Dedifferentiated amniotic fluid mesenchymal stem cell (primary cell): ENCODE results near the gene EXOC1.
A peak's percentile ranks its signal among the peaks of the same experiment; 100 is the strongest.
"Not testable (repeated sequence)": the region's sequence is repeated elsewhere in the genome, so short reads cannot be mapped to it uniquely, and the experiment has no call there.

ENCODE experiments used
- DNase-seq: peaks from one replicate; pipeline ENCODE4 v3.0.0-alpha.2; 2016; ENCODE audit errors: extremely low spot score

EXOC1 gene

DNA sequence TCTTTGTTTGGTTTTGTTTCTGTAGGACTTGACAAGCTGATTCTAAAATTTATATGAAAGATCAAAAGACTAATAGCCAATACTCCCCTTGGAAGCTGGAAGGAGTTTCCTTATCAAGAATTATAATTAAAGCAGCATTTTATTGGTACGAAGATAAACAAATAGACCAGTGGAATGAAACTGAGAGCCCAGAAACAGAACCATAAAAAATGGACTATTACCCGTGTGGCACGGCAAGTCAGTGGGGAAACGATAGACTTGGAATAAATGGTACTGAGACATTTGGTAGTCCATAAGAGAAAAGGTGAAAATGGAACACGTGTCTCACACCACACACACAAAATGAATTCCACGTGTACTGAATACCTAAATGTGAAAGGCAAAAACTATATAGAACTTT, 52.9 kb downstream of the EXOC1 start:
- no peak for DNase-seq

DNA sequence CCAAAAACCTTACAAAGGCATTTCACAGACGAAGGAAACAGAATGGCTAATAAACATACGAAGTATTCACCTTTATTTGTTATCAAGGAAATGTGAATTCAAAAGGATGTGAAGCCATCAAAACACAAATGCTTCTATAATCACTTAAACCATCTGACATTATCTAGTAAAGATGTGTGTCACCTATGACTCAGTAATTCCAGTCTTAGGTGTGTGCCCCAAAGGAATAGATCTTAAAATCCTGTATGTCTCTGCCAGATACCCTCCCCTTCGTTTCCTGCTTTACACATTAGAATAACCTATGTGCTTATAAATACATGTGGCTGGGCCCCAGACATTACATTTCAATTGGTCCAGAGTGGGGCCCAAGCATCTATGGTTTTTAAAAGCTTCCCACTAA, 53.5 kb downstream of the EXOC1 start:
- no peak for DNase-seq

- DNase-seq: no peak
Observed at GRCh38 chr4:55907469-55907868, 54.0 kb downstream of the EXOC1 start.

DNA sequence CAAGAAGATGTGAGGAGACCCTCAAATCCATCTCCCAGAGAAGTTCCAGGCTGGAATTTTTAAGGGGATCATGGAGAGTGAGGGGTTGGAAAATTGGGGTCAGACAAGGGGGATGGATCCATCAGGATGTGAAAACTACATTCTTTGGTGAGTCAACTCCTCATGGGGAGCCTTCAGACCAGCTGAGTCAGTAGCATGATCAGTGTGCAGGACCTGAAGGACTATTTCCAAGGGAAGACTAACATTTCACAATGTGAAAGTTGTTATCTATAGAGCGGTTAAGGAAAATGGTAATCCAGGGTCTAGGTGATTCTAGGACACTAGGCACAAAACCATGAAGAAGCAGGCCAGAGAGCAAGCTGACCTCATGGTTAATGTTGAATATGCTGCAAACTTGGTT, 56.7 kb downstream of the EXOC1 start:
- no peak for DNase-seq

DNA sequence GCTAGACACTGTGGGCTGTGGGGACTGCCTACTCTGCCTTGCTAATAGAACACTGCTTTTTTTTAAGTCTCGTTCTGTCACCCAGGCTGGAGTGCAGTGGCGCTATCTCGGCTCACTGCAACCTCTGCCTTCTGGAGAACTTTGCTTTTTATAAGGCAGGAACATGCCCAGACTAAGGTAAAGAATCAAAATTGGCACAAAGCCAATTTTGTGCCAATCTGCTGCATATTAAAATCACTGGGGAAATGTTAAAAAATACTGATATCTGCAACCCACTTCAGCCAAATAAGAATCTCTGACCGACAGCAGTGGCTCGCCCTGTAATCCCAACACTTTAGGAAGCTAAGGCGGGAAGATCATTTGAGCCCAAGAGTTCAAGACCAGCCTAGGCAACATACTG, 58.8 kb downstream of the EXOC1 start:
- no peak for DNase-seq

DNA sequence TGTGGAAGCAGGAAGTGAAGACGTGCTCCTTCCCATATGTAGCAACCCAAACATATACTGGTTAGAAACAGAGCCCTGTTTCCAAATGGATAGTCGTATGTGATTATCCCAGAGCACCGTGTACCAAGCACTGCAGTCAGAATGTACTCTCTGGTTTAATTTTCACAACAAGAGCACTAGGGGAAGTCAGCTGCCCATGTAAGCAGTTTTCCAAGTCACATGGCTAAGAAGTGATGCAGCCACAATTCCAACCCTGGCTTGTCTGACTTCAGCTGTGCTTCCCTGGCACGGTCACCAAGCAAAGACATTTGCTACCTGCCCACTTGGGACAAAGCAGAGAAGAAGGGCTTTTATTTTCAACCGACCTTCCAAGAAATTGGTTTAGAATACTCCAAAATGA, 67.1 kb downstream of the EXOC1 start:
- DNase-seq: no peak

DNA sequence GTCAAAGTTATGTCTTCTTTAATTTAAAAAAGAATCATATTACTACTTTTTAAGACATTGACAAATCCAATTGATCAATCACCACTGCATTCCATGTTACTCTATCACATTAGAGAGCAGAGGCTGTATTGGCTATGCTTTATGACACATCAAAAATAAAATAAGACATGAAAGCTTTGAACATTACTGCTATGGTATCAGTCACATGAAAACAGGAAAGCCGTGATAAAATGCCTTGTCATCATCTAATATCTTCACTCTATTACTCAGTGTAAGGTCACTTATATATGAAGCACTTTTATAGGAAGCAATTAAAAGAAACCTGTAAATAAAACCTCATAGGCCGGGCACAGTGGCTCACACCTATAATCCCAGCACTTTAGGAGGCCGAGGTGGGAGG, 67.6 kb downstream of the EXOC1 start:
- no peak for DNase-seq

- no peak for DNase-seq
Observed at GRCh38 chr4:55925241-55925640, 71.8 kb downstream of the EXOC1 start.

DNA sequence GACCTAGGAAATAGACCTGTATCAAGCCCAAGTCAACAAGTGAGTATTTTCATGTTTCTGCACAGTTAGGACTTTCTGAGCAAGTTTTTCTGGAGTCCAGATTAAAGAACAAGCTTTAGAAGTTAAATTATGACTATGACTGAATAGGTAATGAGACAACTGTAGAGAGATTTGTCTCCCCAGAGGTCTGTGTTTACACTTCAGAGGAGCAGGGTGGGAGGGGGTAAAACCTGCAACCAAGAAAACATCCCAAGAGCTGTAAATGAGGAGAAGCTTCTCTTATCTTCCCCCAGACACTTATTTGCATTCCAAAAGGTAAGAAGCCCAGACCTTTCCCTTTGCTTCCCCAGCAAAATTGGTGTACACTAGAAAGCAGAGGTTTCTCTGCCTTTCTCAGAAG, 73.2 kb downstream of the EXOC1 start:
- no peak for DNase-seq

GRCh38 chr4:55927803-55928437, 74.5 kb downstream of the EXOC1 start:
- DNase-seq: no peak

- no peak for DNase-seq
Observed at GRCh38 chr4:55928846-55929245, 75.4 kb downstream of the EXOC1 start.

DNA sequence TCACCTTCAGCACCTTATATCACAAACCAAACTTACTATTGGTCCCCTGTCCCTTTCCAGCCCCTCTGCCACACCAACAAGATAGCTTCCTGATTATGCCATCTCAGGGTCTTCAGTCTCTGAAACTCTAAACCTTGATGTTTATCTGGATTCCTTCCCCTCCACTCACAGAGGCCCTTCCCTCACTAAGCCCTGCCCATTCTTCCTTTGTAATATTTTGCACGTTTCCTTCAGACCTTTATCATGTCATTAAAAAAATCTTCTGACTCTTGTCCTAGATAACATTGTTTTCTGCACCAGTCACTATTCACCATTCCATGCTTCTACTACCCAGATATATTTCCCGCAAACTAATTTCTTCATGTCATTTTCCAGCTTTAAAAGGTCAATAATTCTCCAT, 77.6 kb downstream of the EXOC1 start:
- DNase-seq: no peak

DNA sequence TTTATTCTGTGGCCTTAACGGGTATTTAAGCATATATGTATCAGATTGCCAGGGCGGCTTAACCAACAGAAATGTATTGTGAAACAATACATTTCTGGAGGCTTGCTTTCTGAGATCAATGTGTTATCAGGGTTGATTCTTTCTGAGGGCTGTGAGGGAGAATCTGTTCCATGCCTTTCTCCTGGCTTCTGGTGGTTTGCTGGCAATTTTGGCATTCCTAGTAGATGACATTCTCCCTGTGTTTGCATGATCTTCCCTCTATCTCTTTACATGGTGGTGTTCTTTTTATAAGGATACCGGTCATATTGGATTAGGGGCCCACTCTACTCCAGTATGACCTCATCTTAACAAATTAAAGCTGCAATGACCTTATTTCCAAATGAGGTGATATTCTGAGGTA, 78.4 kb downstream of the EXOC1 start:
- DNase-seq: peak; percentile 44

DNA sequence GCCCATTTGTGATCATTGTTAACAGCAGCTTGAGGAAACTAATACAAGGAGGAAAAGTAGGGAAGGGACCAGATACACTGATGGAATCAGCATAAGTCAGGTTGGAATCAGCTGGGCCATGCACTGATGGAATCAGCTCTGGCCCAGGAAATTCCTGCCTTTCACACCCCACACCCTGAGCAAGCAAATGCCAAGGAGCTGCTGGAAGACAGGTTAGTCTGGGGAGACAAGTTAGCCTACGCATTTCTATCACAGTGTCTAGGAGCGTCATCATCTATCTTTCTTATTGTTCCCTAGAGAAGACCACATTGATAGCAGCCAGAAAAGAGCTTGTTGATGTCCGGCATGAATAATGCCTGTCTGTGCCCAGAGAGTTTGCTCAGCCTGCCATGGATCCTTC, 79.1 kb downstream of the EXOC1 start:
- no peak for DNase-seq

GRCh38 chr4:55933611-55934010, 80.2 kb downstream of the EXOC1 start:
- DNase-seq: no peak

DNA sequence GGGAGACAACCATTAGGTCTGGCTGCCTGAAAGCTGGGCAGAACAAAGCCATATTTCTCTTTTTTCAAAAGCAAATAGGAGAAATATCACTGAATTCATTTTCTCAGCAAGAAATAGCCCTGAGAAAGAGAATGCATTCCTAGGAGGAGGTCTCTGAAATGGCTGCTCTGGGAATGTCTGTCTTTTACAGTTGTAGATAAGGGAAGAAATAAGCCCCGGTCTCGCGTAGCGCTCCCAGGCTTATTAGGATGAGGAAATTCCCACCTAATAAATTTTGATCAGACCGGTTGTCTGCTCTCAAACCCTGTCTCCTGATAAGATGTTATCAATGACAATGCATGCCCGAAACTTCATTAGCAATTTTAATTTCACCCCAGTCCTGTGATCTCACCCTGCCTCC, 82.5 kb downstream of the EXOC1 start:
- not testable (repeated sequence) for DNase-seq

DNA sequence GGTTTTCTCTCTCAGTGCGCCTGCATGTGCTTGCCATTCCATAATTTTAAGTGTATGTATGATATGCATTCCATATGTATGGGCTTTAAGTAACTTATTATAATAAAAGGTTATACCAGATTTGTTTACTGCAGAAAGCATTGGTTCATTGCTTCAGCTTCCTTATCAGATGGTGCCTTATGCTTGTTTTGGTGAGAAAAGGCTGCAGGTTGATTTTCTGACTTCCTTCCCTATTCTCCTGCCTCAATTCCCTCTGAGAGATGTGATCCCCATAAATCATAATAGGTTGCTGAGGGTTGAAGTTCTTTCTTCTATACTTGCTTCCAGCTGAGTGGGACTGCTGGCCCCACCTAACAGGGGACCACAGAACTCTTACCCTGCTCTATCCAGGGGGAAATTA, 85.0 kb downstream of the EXOC1 start:
- DNase-seq: no peak

GRCh38 chr4:55939421-55939820, 86.0 kb downstream of the EXOC1 start:
- no peak for DNase-seq

DNA sequence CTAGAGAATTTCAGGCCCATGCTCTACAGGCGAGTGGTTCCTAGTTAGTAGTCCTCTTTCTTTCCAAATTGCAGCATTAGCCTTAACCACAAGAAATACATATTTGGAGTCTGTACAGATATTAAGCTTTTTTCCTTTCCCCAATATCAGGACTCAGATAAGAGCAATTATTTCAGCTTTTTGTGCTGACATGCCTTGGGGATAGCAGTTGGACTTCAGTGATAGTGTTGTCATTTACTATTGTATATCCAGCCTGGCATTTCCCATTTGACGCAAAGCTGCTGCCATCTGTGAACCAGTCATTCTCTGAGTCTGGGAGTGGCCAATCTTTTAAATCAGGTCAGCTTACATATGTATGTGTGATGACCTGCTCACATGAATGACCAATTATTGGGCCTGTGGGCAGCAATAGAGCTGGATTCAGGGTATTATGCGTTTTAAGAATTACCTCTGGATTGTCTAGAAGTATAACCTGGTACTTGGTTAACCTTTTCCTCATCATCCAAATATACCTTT, 88.5 kb downstream of the EXOC1 start:
- no peak for DNase-seq

GRCh38 chr4:55947254-55947882, 93.9 kb downstream of the EXOC1 start:
- DNase-seq: no peak

- DNase-seq: peak; percentile 93
Observed at GRCh38 chr4:55947912-55948725, 94.7 kb downstream of the EXOC1 start.

DNA sequence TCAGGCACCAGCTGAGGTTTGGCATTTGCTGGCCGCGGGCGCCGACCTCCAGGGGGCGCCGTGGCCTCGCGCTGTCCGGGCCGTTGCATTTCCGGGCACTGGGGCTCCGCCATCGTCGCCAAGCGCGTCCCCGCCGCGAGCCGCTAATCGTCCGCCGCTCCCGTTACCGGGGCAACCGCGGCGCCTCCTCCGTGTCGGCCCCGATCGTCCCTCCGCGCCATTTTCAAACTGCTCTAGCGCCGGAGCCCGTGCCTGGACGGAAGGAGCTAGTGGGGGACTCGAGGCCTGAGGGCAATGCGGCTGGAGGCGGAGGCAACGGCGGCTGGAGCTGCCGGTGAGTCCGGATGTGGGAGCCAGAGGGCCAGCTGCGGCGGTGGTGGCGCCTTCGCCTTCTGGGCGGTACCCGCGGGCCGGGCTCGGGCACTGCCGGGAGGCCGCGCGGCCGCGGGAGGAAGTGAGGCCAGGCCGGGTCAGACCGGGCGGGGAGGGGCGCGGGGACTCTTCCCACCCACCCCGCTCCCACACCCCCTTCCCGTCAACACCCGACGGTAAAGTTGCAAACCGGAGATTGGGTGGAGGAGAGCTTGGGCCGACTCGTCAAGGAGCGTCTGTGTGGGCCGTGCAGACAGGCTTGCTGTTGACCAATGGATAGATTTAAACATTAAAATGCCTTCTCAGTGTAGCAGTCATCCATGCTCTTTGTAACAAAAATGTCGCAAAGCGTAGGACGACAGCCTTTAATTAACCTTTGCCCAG, 95.5 kb downstream of the EXOC1 start, which contains the start of gene CEP135:
TSS of gene CEP135 (plus strand) at position 220 of the 756 bp plus-strand sequence. CDS start 3,186 bp downstream, outside the sequence.
- DNase-seq: peak; percentile 94
